MM.1S (cell line): ENCODE measurements around the gene COL21A1.

Source experiments
- DNase-seq: peaks from one replicate; pipeline ENCODE4 v3.0.0-alpha.2; 2015
- H2AFZ ChIP-seq: fragments of 300-600 bp; sonication (generic); 2 replicates; pipeline ENCODE4 v1.6.0; 2016; ENCODE audit warnings: antibody characterized with exemption, low read length
- H3F3A ChIP-seq: fragments of 300-600 bp; sonication (generic); 2 replicates; pipeline ENCODE4 v1.6.1; 2016; ENCODE audit warnings: mild to moderate bottlenecking, antibody characterized with exemption, low read length, moderate library complexity, mixed read lengths; ENCODE audit not compliant: insufficient read depth
- H3K27ac ChIP-seq: fragments of 300-600 bp; sonication (generic); 2 replicates; pipeline ENCODE4 v1.5.1; 2016; ENCODE audit warnings: mild to moderate bottlenecking, low read length
- H3K27me3 ChIP-seq: fragments of 300-600 bp; sonication (generic); replicated peaks from 2 replicates; pipeline ENCODE4 v1.6.0; 2016; ENCODE audit warnings: low read length; ENCODE audit not compliant: insufficient read depth
- H3K36me3 ChIP-seq: fragments of 300-600 bp; sonication (generic); replicated peaks from 2 replicates; pipeline ENCODE4 v1.6.1; 2016; ENCODE audit warnings: mild to moderate bottlenecking, low read length, mixed read lengths; ENCODE audit not compliant: insufficient read depth
- H3K4me1 ChIP-seq: fragments of 300-600 bp; sonication (generic); 2 replicates; pipeline ENCODE4 v1.6.1; 2016; ENCODE audit warnings: low read length, mixed read lengths
- H3K4me2 ChIP-seq: fragments of 300-600 bp; sonication (generic); 2 replicates; pipeline ENCODE4 v1.6.0; 2016; ENCODE audit warnings: low read depth, low read length
- H3K4me3 ChIP-seq: fragments of 300-600 bp; sonication (generic); 2 replicates; pipeline ENCODE4 v1.5.1; 2016; ENCODE audit warnings: low read length, mixed read lengths
- H3K79me2 ChIP-seq: fragments of 300-600 bp; sonication (generic); 2 replicates; pipeline ENCODE4 v1.6.1; 2016; ENCODE audit warnings: mixed run types, low read length, mixed read lengths
- H3K9ac ChIP-seq: fragments of 300-600 bp; sonication (generic); 2 replicates; pipeline ENCODE4 v1.6.1; 2016; ENCODE audit warnings: low read length, mixed read lengths
- H3K9me2 ChIP-seq: fragments of 300-600 bp; sonication (generic); replicated peaks from 2 replicates; pipeline ENCODE4 v1.6.1; 2016; ENCODE audit warnings: mild to moderate bottlenecking, low read length, mixed read lengths; ENCODE audit not compliant: insufficient read depth
- H3K9me3 ChIP-seq: fragments of 300-600 bp; sonication (generic); replicated peaks from 2 replicates; pipeline ENCODE4 v1.6.1; 2016; ENCODE audit warnings: mild to moderate bottlenecking, low read length, mixed read lengths; ENCODE audit not compliant: insufficient read depth
- H4K20me1 ChIP-seq: fragments of 300-600 bp; sonication (generic); 2 replicates; pipeline ENCODE4 v1.6.1; 2016; ENCODE audit warnings: mild to moderate bottlenecking, low read length, moderate library complexity, mixed read lengths; ENCODE audit not compliant: insufficient read depth
- CTCF ChIP-seq: fragments of 300-600 bp; sonication (generic); IDR thresholded peaks from 2 replicates; pipeline ENCODE4 v1.5.1; 2016; ENCODE audit warnings: antibody characterized with exemption, low read length, mixed read lengths
- EZH2 ChIP-seq: fragments of 300-600 bp; sonication (generic); optimal IDR thresholded peaks from 2 replicates; pipeline ENCODE3; 2017; ENCODE audit warnings: low read depth, mild to moderate bottlenecking, antibody characterized with exemption, low read length, mixed read lengths
- EZH2phosphoT487 ChIP-seq: fragments of 300-600 bp; sonication (generic); IDR thresholded peaks from 2 replicates; pipeline ENCODE4 v1.6.1; 2018; ENCODE audit warnings: antibody characterized with exemption, low read length

Gene COL21A1

GRCh38 chr6:56032715-56033260, 214.6 kb downstream of the COL21A1 start:
- no peaks in the 10 kb centered on the region for H3K79me2 ChIP-seq
- H4K20me1 ChIP-seq: no peaks in the 10 kb centered on the region
- H3K9ac ChIP-seq: no peak overlapping the region
- no peaks in the 10 kb centered on the region for H3F3A ChIP-seq
- no peak overlapping the region for H2AFZ ChIP-seq
- H3K4me2 ChIP-seq: no peak overlapping the region
- no peaks in the 10 kb centered on the region for H3K9me3 ChIP-seq
- TF ChIP-seq EZH2 (no peak), CTCF (no peak), EZH2phosphoT487 (no peak)
- H3K27ac ChIP-seq: no peak overlapping the region
- H3K4me1 ChIP-seq: no peaks in the 10 kb centered on the region
- no peaks in the 10 kb centered on the region for H3K9me2 ChIP-seq
- no peaks in the 10 kb centered on the region for H3K27me3 ChIP-seq
- DNase-seq: no peak
- no peak overlapping the region for H3K4me3 ChIP-seq
- no peaks in the 10 kb centered on the region for H3K36me3 ChIP-seq

DNA sequence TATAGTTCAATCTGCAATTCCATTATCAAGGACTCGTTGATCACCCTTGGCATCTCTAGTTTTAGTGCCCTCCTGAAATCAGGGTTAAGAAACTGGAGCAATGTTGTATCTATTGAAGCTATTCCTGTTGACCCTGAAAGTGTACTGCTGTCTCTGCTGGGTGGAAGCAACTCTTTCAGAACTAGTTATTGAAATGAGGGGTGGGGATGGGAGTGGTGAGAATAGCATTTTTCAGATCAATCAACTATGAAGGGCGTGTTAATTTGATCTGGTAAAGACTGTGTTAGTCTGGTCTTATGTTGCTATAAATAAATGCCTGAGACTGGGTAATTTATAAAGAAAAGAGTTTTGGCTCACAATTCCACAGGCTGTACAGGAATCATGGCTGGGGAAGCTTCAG, 219.5 kb downstream of the COL21A1 start:
- no peaks in the 10 kb centered on the region for H4K20me1 ChIP-seq
- no peaks in the 10 kb centered on the region for H3K9me3 ChIP-seq
- no peak overlapping the region for H3K27ac ChIP-seq
- DNase-seq: no peak
- no peaks in the 10 kb centered on the region for H3F3A ChIP-seq
- no peaks in the 10 kb centered on the region for H3K9me2 ChIP-seq
- H3K4me1 ChIP-seq: no peaks in the 10 kb centered on the region
- TF ChIP-seq EZH2: no peak
- no peak for TF ChIP-seq CTCF
- no peak for TF ChIP-seq EZH2phosphoT487
- no peaks in the 10 kb centered on the region for H3K36me3 ChIP-seq
- no peak overlapping the region for H3K9ac ChIP-seq
- H3K27me3 ChIP-seq: no peaks in the 10 kb centered on the region
- H3K79me2 ChIP-seq: no peaks in the 10 kb centered on the region
- no peak overlapping the region for H3K4me3 ChIP-seq
- H2AFZ ChIP-seq: no peak overlapping the region
- H3K4me2 ChIP-seq: no peak overlapping the region

DNA sequence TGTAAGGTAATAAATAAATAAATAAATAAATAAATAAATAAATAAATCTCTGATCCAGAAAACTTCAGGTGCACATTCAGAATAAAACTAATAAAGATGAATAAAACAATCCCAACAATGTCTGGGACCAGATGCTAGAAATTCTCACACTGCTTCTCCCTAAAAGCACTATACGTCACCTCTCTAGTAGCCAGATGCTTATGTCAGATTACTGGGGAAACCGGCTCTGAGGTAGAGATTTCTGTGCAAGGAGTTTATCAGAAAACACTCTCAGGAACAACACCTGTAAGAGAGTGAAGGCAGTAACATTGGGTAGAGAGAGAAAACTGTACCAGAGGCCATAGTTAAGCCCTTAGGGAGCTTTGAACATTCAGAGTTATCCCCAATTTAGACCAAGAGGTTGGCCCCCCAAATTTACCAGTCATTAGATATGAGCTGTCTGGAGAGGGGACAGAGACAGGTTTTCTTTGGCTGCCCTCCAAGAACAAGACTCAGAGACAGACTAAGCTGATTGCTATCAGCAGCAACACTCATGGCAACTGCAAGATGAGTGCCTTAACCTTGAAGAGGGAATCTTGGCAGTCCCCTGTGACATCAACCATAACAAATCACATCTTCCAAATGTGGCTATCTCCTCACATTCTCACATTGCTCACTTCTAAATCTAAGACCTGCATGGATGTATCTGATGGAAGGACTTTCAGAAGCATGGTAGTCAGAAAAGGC, 220.8 kb downstream of the COL21A1 start:
- Histone ChIP-seq H3K4me2 (no peak overlapping the region), H3F3A (no peaks in the 10 kb centered on the region), H4K20me1 (no peaks in the 10 kb centered on the region), H3K79me2 (no peaks in the 10 kb centered on the region), H3K27ac (no peak overlapping the region), H3K9ac (no peak overlapping the region), H3K36me3 (no peaks in the 10 kb centered on the region), H3K4me1 (no peaks in the 10 kb centered on the region), H3K27me3 (no peaks in the 10 kb centered on the region), H2AFZ (no peak overlapping the region), H3K4me3 (no peak overlapping the region), H3K9me2 (no peaks in the 10 kb centered on the region), H3K9me3 (no peaks in the 10 kb centered on the region)
- TF ChIP-seq CTCF (no peak), EZH2 (no peak), EZH2phosphoT487 (no peak)
- DNase-seq: no peak
